GM10248 (cell line): ENCODE measurements around the gene GRM4.

Source experiments
- CTCF ChIA-PET: fragments of 300-600 bp; sonication (Branson Sonifier 250); formaldehyde crosslinking; extraction: SDS; loops from one replicate; lab custom pipeline; 2021; ENCODE audit warnings: antibody characterized with exemption; lab: Yijun Ruan, JAX
- POLR2A ChIA-PET: fragments of 350-650 bp; sonication (Branson Sonifier 250); formaldehyde crosslinking; extraction: SDS; loops from one replicate; lab custom pipeline; 2020; ENCODE audit warnings: antibody characterized with exemption; lab: Yijun Ruan, JAX
- DNase-seq: peaks from one replicate; pipeline ENCODE4 v3.0.0; 2012; ENCODE audit errors: extremely low spot score
- TF ChIP-seq, protein P1 (sequence below): IDR thresholded peaks from 2 replicates; pipeline ENCODE4 v1.5.1; 2012; ENCODE audit warnings: mild to moderate bottlenecking, low read depth; ENCODE audit errors: extremely low read depth, missing control alignments, control extremely low read depth

GRM4 gene

GRCh38 chr6:34174846-34175399, 29.0 kb upstream of the GRM4 start:
- TF ChIP-seq, protein P1, sequence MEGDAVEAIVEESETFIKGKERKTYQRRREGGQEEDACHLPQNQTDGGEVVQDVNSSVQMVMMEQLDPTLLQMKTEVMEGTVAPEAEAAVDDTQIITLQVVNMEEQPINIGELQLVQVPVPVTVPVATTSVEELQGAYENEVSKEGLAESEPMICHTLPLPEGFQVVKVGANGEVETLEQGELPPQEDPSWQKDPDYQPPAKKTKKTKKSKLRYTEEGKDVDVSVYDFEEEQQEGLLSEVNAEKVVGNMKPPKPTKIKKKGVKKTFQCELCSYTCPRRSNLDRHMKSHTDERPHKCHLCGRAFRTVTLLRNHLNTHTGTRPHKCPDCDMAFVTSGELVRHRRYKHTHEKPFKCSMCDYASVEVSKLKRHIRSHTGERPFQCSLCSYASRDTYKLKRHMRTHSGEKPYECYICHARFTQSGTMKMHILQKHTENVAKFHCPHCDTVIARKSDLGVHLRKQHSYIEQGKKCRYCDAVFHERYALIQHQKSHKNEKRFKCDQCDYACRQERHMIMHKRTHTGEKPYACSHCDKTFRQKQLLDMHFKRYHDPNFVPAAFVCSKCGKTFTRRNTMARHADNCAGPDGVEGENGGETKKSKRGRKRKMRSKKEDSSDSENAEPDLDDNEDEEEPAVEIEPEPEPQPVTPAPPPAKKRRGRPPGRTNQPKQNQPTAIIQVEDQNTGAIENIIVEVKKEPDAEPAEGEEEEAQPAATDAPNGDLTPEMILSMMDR, result no peak
- POLR2A ChIA-PET, result no interaction called here
- no peak for DNase-seq
- CTCF ChIA-PET, result interaction anchor here (2.1 to 2.8 kb wide), 2 partner anchors 12 to 21 kb away, joined by 5 to 9 read pairs; no protein-coding TSS in a partner anchor

GRCh38 chr6:34172961-34173775, 27.3 kb upstream of the GRM4 start:
- ChIA-PET POLR2A (no interaction called here), CTCF (interaction anchor here (2.8 kb wide), 1 partner anchor 10 kb away, joined by 9 read pairs; no protein-coding TSS in a partner anchor)
- no peak for DNase-seq
- TF ChIP-seq, protein P1, result no peak

GRCh38 chr6:34170346-34170745, 24.5 kb upstream of the GRM4 start:
- no peak for DNase-seq
- TF ChIP-seq, protein P1, result no peak
- ChIA-PET POLR2A (no interaction called here), CTCF (interaction anchor here (1.0 to 2.4 kb wide), 4 partner anchors 12 to 439 kb away, joined by 3 to 6 read pairs (median 4); no protein-coding TSS in a partner anchor)

DNA sequence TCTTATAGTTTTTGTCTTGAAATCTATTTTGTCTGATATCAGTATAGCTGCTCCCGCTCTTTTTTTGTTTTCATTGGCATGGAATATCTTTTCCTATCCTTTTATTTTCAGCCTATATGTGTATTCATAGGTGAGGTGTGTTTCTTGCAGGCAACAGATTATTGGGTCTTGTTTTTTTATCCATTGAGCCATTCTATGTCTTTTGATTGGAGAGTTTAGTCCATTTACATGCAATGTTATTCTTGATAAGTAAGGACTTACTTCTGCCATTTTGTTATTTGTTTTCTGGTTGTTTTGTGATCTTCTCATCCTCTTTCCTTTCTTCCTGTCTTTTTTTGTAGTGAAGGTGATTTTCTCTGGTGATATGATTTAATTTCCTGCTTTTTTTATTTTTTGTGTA, 24.0 kb upstream of the GRM4 start:
- TF ChIP-seq, protein P1, result no peak
- CTCF ChIA-PET, result interaction anchor here (1.1 to 2.4 kb wide), 4 partner anchors 13 to 439 kb away, joined by 3 to 6 read pairs (median 4); no protein-coding TSS in a partner anchor
- no peak for DNase-seq
- POLR2A ChIA-PET, result no interaction called here

DNA sequence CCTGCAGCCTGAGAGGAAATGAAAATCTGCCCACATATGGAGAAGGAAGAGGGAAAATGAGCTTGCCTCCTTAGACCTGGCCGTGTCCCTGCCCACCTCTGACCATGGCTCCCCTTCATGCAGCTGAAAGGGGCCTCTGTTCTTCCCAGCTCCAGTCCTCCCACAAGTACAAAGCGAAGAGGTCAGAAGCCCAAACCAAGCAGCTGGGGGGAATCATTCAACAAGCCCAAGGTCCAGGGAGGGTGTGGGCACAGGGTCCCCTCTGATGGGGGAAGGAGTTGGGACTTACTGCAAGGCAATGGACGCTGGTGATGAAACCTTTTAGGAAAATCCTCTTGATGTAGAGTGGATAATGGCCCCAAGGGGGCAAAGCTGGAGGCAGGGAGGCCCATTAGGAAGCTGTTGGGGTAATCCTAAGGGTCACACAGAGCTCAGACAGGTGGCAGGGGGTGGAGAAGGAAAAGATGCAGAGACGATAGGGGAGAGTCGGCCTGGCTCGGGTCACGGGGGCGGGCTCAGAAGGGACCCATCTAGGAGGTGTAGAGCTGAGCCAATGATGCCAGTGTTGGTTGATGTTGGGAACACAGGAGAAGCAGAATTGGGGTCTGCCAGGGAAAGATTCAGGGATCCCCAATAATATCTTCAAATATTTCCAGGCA, 16.1 kb upstream of the GRM4 start:
- ChIA-PET CTCF (interaction anchor here (1.0 to 3.2 kb wide), 6 partner anchors 10 to 977 kb away, joined by 3 to 28 read pairs (median 12); no protein-coding TSS in a partner anchor), POLR2A (interaction anchor here (0.5 kb wide), 1 partner anchor 451 kb away, joined by 3 read pairs; no protein-coding TSS in a partner anchor)
- TF ChIP-seq, protein P1, result no peak
- no peak for DNase-seq

- DNase-seq, result no peak
- POLR2A ChIA-PET, result no interaction called here
- TF ChIP-seq, protein P1, result no peak
- CTCF ChIA-PET, result no interaction called here
Measured at GRCh38 chr6:34159844-34160243, 14.0 kb upstream of the GRM4 start.
